GM21360 (cell line): Measurements from ENCODE around the gene SOX12.
"Not testable (repeated sequence)": the region's sequence is repeated elsewhere in the genome, so short reads cannot be mapped to it uniquely, and the experiment has no call there.

Source experiments
- ATAC-seq: cut with Tn5 transposase; IDR thresholded peaks from one replicate; pipeline ENCODE4 v1.9.1; 2021; ENCODE audit warnings: mild to moderate bottlenecking, moderate library complexity; ENCODE audit not compliant: unreplicated experiment

Gene SOX12

DNA sequence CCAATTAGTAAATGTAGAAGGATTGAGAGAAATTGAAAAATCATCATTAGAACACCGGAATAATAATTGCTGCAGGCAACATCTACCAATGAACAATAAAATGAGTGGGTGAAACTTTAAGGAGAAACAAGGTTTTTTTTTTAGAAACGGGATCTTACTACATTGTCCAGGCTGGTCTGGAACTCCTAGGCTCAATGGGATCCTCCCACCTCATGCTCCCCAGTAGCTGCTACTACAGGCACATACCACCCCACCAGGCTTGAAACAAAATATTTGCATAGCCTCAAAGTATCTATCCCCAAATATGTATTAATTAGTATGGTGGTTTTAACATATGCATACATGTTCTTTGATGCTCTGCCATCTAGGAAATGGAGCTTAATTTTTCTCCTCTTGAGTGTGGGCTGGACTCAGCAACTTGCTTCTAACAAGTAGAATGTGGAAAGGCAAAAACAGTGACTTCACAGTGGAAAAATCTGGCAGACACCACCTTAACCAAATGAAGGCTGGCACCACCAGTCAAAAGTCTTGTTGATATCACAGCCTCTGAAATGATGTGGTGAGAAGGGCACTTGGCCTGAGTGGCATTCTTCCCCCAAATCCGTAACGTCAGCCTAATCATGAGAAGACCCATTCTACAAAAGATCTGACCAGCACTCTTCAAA is 33.7 kb downstream of the SOX12 start:
- no peak for ATAC-seq

DNA sequence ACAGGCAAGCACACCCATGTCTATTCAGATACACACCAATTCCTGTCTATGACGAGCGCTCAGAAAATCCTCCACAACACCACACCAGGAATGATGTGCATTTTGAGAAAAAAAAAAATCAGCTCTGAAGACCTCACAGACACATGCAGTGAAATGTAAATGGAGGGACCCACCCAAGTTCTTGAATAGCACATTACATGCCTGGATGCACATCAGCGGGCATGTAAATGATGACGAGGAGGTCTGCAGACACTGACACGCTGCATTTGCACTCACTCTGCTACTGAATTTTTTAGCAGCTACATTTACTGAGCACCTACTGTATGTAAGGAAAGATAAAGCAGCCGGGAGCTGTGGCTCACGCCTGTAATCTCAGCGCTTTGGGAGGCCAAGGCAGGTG is 36.2 kb downstream of the SOX12 start:
- ATAC-seq = no peak

DNA sequence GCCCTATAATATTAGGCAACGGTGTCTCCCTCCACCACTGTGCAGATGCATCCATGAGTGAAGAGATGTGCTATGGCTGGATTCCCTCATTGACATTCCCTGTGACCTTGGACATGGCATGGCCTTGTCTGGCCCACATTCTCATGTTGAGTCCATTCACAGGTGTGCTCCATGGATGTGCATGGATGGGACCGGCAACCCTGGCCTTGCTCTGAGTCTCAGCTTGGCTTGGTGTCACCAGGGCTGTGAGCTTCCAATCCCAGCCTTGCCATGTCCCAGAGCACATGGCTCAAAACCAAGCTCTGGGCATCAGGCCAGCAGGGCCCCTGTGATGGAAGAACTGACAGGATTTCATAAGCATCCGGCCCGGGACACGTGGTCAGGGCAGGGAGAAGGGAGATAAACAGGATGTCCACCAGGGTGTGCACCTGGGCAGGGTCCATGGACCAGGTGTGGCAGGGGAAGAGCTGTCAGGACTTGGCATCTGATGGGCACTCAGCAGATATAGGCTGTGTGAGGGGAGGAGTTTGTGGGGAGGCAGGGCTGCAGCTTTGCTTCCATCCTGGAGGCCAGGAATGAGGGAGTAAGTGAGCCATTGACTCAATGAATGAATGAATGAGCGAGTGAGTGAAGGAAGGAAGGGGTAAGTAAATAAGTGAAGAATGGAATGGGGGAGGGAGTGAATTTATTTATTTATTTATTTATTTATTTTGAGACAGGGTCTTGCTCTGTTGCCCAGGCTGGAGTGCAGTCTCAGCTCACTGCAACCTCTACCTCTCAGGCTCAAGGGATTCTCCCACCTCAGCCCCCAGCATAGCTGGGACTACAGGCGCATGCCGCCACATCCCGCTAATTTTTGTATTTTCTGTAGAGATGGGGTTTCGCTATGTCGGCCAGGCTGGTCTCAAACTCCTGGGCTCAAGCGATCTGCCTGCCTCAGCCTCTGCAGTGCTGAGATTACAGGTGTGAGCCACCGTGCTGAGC is 37.2 kb downstream of the SOX12 start:
- no peak for ATAC-seq

- no peak for ATAC-seq
Measured at GRCh38 chr20:363319-364078, 38.1 kb downstream of the SOX12 start.

DNA sequence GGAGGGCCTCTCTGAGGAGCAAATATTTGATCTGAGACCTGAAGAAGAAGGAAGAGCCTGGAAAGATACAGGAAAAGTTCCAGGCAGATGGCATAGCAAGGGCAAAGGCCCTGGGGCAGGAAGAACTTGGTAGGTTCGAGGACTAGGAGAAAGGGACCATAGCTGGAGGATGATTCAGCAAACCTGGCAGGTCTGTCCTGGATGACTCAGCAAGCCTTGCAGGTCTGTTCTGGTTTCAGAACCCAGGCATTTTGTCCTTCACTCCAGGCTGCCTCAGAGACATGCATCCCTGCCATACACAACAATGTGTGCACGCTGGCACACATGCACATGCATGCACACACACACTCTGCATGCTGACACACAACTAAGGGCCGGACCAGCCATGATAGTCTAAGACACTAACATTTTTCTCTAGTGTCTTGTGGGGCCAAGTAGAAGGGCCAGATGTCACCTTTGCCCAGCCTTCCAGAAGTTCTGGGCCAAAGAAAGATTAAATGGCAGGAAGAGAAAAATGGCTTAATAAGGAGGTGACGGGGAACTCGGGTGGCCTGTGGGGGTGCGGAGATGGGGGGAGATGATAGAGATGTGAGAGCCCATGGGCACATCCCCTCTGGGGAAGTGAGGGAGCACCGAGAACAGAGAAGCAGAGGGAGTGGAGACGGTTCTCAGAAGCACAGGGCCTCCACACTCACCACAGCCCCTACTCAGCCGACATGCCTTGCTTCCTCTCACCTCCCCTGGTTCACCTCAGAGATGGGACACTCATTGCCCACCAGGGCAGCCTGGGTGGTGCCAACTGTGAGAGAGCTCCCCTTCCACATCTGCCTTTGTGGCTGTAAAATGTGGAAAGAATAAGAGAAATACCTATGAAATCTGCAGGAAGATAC is 39.8 kb downstream of the SOX12 start:
- no peak for ATAC-seq

DNA sequence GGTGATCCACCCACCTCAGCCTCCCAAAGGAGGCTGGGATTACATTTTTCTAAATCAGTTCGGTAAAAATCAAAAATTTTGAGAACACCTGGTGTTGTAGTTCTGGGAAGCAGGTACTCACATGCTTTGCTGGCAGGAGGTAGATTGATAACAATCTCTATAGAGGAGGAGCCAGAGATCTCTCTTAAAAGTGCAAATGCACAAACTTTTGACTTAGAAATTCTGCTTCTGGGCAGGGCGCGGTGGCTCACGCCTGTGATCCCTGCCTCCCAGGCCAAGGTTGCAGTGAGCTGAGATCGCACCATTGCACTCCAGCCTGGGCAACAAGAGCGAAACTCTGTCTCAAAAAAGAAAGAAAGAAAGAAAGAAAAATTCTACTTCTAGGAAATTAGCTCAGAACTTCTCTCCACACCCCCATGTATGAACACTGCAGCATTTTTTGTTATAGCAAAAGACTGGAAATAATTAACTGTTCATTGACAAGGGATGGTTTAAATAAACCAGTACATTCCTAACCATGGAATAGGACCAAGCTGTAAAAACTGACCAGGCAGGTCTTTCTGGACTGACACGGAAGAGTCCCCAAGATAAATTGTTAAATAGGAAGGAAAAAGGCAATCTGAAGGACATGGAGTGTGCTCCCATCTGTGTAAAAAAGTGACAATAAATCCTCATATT is 40.8 kb downstream of the SOX12 start:
- no peak for ATAC-seq

DNA sequence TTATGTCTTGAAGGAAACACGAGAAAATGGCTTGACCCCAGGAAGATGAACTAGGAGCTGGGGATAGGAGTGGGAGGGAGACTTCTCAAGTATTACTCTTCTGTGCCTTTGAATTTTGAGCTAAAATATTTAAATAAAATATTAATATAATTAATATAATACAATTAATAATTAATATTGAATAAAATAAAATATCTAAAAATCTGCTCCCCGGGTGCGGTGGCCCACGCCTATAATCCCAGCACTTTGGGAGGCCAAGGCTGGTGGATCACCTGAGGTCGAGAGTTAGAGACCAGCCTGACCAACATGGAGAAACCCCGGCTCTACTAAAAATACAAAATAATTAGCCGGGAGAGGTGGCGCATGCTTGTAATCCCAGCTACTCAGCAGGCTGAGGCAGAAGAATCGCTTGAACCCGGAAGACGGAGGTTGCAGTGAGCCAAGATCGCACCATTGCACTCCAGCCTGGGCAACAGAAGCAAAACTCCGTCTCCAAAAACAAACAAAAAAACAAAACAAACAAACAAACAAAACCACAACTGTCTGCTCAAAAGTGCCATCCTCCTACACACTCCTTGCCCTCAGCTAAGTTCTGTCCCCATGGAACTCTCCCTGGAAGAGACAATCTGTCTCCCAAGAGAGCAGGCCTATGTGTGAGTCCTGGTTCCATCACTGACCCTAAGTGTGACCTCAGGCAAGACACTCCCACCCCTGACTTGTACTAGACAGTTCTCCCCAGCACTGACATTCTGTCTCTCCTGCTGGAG is 41.5 kb downstream of the SOX12 start:
- ATAC-seq = no peak

- ATAC-seq = no peak
Measured at GRCh38 chr20:367486-367887, 42.1 kb downstream of the SOX12 start.

- ATAC-seq = no peak
Measured at GRCh38 chr20:368915-369314, 43.6 kb downstream of the SOX12 start.

DNA sequence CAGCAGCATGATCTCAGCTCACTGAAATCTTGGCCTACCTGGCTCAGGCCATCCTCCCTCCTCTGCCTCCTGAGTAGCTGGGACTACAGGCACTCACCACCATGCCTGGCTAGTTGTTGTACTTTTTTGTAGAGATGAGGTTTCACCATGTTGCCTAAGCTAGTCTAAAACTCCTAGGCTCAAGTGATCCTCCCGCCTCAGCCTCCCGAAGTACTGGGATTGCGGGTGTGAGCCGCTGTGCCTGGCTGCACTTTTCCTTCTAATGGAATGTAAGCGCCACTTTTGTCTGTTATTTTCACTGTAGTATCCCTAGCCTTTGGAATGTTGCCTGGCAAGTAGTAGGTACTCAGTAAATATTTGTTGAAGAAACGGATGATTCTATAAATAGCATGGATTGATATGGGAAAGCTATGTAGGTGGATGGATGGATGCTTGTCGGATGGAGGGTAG is 44.8 kb downstream of the SOX12 start:
- ATAC-seq = no peak

- no peak for ATAC-seq
Measured at GRCh38 chr20:370977-371754, 45.8 kb downstream of the SOX12 start.

GRCh38 chr20:371755-372542 is 46.6 kb downstream of the SOX12 start:
- ATAC-seq = no peak

- ATAC-seq = not testable (repeated sequence)
Measured at GRCh38 chr20:372543-373082, 47.3 kb downstream of the SOX12 start.

GRCh38 chr20:373171-373890 is 48.0 kb downstream of the SOX12 start:
- ATAC-seq = no peak

GRCh38 chr20:375265-375889 is 50.0 kb downstream of the SOX12 start:
- ATAC-seq = no peak

DNA sequence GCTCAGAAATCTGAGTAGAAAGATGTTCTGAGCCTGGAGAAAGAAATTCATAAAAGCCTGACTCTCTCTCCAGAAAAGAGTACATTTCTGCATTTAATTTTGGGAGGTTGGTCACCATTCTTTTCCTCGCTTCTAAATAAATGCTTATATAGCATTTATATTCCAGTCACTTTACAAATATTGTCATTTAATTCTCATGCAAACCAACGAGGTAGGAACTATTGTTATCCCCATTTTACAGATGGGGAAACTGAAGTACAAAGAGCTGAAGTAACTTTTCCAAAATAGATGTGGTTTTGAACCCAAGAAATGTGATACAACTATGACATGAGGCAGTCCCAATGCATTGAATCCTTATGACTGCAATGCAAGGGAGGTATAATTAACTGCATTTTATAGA is 50.7 kb downstream of the SOX12 start:
- ATAC-seq = no peak
